ENCODE results near the gene GIPC2. TPM values are rescaled to one million over a fixed set of nuclear protein-coding genes. Genes with fewer than 3 reads are reported as not detected.
"Not testable (repeated sequence)": the region's sequence is repeated elsewhere in the genome, so short reads cannot be mapped to it uniquely, and the experiment has no call there.

Gene GIPC2
- total and polyA plus RNA-seq, 9 of the 15 experiments (the other 6 are each of a cell fraction or from before 2014, with no cell fraction given) = 0.01 to 0.05 (median 0.04) TPM; not detected in 3

DNA sequence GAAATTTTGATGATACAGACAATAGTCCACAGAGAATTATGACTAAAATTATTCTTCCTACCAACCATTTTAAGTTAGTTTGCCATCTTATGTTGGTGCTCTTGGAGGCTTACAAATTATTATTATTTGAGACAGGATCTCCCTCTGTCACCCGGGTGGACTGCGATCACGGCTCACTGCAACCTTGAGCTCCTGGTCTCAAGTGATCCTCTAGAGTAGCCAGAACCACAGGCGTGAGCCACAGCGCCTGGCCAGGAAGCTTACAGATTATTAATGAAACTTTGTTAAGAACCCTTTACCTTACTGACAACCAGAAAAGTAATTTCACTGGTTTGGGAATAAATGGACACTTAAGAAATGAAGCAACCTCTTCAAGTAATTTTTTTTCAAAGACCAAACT, 49.0 kb upstream of the GIPC2 start:
- no peak overlapping the region for H3K4me2 ChIP-seq (ENCODE audit: insufficient read depth, low read length)
- no TSS peak for BruUV-seq (replicated peaks)
- no peak overlapping the region for H2AFZ ChIP-seq (ENCODE audit: low read depth, low read length)
- H3K4me3 ChIP-seq = no peak overlapping the region
- H3K27me3 ChIP-seq (ENCODE audit: control insufficient read depth in 2 of 2, insufficient read depth in 2 of 2, low read length in 2 of 2) = no peaks in the 10 kb centered on the region
- POLR2A ChIA-PET = interaction anchor here (1.2 to 10.5 kb wide), 5 partner anchors 9 to 18 kb away, joined by 3 to 118 read pairs (median 5); partner anchors contain the start of gene FUBP1
- FAIRE-seq = peak; percentile 6
- intact Hi-C loops (cut with micrococcal nuclease) = no loop called here
- WGBS (ENCODE audit: insufficient coverage, low coverage, missing lambda C conversion rate) = 88% methylated on average over 5 of the region's 5 CpGs
- no peaks in the 10 kb centered on the region for H3K9me3 ChIP-seq (replicated peaks; ENCODE audit: control insufficient read depth, insufficient read depth, low read depth, low read length)
- no peaks in the 10 kb centered on the region for H3K9me1 ChIP-seq (ENCODE audit: control insufficient read depth, insufficient read depth, low read length)
- TF ChIP-seq ZNF511 (CRISPR knock-in tag; IDR thresholded peaks at IDR 0.05) (no peak), PHB (CRISPR knock-in tag; IDR thresholded peaks at IDR 0.05) (no peak), EGR1 (conservative IDR thresholded peaks at IDR 0.05) (no peak), L3MBTL2 (IDR thresholded peaks at IDR 0.05) (no peak), MCM2 (IDR thresholded peaks at IDR 0.05; ENCODE audit: low read depth) (no peak), PCBP2 (IDR thresholded peaks at IDR 0.05; ENCODE audit: low read depth, low read length, poor library complexity, severe bottlenecking) (no peak), ARID1B (IDR thresholded peaks at IDR 0.05) (no peak)
- TF ChIP-seq, protein P1, sequence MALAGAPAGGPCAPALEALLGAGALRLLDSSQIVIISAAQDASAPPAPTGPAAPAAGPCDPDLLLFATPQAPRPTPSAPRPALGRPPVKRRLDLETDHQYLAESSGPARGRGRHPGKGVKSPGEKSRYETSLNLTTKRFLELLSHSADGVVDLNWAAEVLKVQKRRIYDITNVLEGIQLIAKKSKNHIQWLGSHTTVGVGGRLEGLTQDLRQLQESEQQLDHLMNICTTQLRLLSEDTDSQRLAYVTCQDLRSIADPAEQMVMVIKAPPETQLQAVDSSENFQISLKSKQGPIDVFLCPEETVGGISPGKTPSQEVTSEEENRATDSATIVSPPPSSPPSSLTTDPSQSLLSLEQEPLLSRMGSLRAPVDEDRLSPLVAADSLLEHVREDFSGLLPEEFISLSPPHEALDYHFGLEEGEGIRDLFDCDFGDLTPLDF (CRISPR knock-in tag; IDR thresholded peaks at IDR 0.05) = no peak
- no peak for ATAC-seq
- no peak overlapping the region for H3K9ac ChIP-seq (ENCODE audit: insufficient read depth in 1 of 2, low read depth in 2 of 2, low read length in 2 of 2)
- CTCF ChIA-PET (ENCODE audit: low intra/inter-chr PET ratio) = no interaction called here
- no peaks in the 10 kb centered on the region for H4K20me1 ChIP-seq (replicated peaks; ENCODE audit: control insufficient read depth, insufficient read depth, low read length)
- H3K4me1 ChIP-seq (replicated peaks in 1 of 2; ENCODE audit: control insufficient read depth in 2 of 2, insufficient read depth in 2 of 2, low read length in 2 of 2) = no peaks in the 10 kb centered on the region; a peak in 2 of 5 replicates
- no peak for DNase-seq (ENCODE audit: extremely low read depth in 1 of 4, low spot score in 3 of 4)
- no peak overlapping the region for H3K27ac ChIP-seq (ENCODE audit: extremely low read depth, low read depth, low read length)
- H3K36me3 ChIP-seq (ENCODE audit: control insufficient read depth, insufficient read depth, low read length) = peaks cover 15% of the 10 kb centered on the region; the same call in 2 of the 3 replicates
- H3K79me2 ChIP-seq (ENCODE audit: control insufficient read depth, insufficient read depth, low read length) = peaks cover 9% of the 10 kb centered on the region; the same call in 1 of the 3 replicates
- in situ Hi-C loops (cut with MboI) = no loop called here

GRCh38 chr1:78000536-78000935, 45.2 kb upstream of the GIPC2 start:
- H3K4me1 ChIP-seq (replicated peaks in 1 of 2; ENCODE audit: control insufficient read depth in 2 of 2, insufficient read depth in 2 of 2, low read length in 2 of 2); DNase-seq (ENCODE audit: extremely low read depth in 1 of 4, low spot score in 3 of 4); H3K36me3 ChIP-seq (ENCODE audit: control insufficient read depth, insufficient read depth, low read length); BruUV-seq (replicated peaks); H3K9ac ChIP-seq (ENCODE audit: insufficient read depth in 1 of 2, low read depth in 2 of 2, low read length in 2 of 2); H3K9me1 ChIP-seq (ENCODE audit: control insufficient read depth, insufficient read depth, low read length); ATAC-seq; H3K4me3 ChIP-seq; FAIRE-seq; H4K20me1 ChIP-seq (replicated peaks; ENCODE audit: control insufficient read depth, insufficient read depth, low read length); H2AFZ ChIP-seq (ENCODE audit: low read depth, low read length); H3K4me2 ChIP-seq (ENCODE audit: insufficient read depth, low read length); H3K9me3 ChIP-seq (replicated peaks; ENCODE audit: control insufficient read depth, insufficient read depth, low read depth, low read length); CTCF ChIA-PET (ENCODE audit: low intra/inter-chr PET ratio); H3K27ac ChIP-seq (ENCODE audit: extremely low read depth, low read depth, low read length); H3K27me3 ChIP-seq (ENCODE audit: control insufficient read depth in 2 of 2, insufficient read depth in 2 of 2, low read length in 2 of 2): not testable (repeated sequence)
- intact Hi-C loops (cut with micrococcal nuclease) (loop anchor here (5.0 kb wide), 1 partner anchor 92 kb away; no protein-coding TSS in a partner anchor), in situ Hi-C loops (cut with MboI) (loop anchor here (10.0 kb wide), 1 partner anchor 114 kb away; no protein-coding TSS in a partner anchor)
- POLR2A ChIA-PET = interaction anchor here (1.4 to 10.5 kb wide), 3 partner anchors 13 to 22 kb away, joined by 4 to 199 read pairs (median 118); partner anchors contain the start of gene FUBP1
- 81% methylated on average over 11 of the region's 11 CpGs for WGBS (ENCODE audit: insufficient coverage, low coverage, missing lambda C conversion rate)
- peaks cover 32% of the 10 kb centered on the region for H3K79me2 ChIP-seq (ENCODE audit: control insufficient read depth, insufficient read depth, low read length)

All from K562 (cell line).